HG03025 (cell line): Measurements from ENCODE around the gene SAYSD1.

Experiments
- ATAC-seq: cut with Tn5 transposase; IDR thresholded peaks from one replicate; pipeline ENCODE4 v1.9.1; 2021; ENCODE audit warnings: mild to moderate bottlenecking, moderate library complexity; ENCODE audit not compliant: unreplicated experiment, low FRiP score

The SAYSD1 gene

GRCh38 chr6:39059496-39060310 is 55.3 kb downstream of the SAYSD1 start:
- no peak for ATAC-seq

GRCh38 chr6:39058471-39059147 is 56.4 kb downstream of the SAYSD1 start:
- no peak for ATAC-seq

GRCh38 chr6:39057251-39058155 is 57.5 kb downstream of the SAYSD1 start:
- ATAC-seq, result no peak

- no peak for ATAC-seq
Observed at GRCh38 chr6:39056681-39057080, 58.3 kb downstream of the SAYSD1 start.

GRCh38 chr6:39056191-39056590 is 58.8 kb downstream of the SAYSD1 start:
- no peak for ATAC-seq

- no peak for ATAC-seq
Observed at GRCh38 chr6:39055661-39056060, 59.3 kb downstream of the SAYSD1 start.

GRCh38 chr6:39054577-39055142 is 60.3 kb downstream of the SAYSD1 start:
- no peak for ATAC-seq
